Kidney glomerular epithelial cell (primary cell): ENCODE measurements around the gene GCLM.

Source experiments
- DNase-seq: peaks from one replicate; lab custom pipeline; 2025; lab: John Stamatoyannopoulos, UW

Gene GCLM

GRCh38 chr1:93846206-93846991 is 62.8 kb downstream of the GCLM start:
- DNase-seq, result peak; percentile 84

- peak; percentile 85 for DNase-seq
Observed at GRCh38 chr1:93845538-93846205, 63.6 kb downstream of the GCLM start.

- DNase-seq, result peak; percentile 85
Observed at GRCh38 chr1:93844262-93845045, 64.8 kb downstream of the GCLM start.

GRCh38 chr1:93842750-93843500 is 66.3 kb downstream of the GCLM start:
- no peak for DNase-seq

GRCh38 chr1:93841771-93842170 is 67.5 kb downstream of the GCLM start:
- DNase-seq, result no peak

GRCh38 chr1:93840956-93841482 is 68.2 kb downstream of the GCLM start:
- DNase-seq, result no peak

- no peak for DNase-seq
Observed at GRCh38 chr1:93839753-93840152, 69.5 kb downstream of the GCLM start.

GRCh38 chr1:93839307-93839706 is 69.9 kb downstream of the GCLM start:
- no peak for DNase-seq

GRCh38 chr1:93837961-93838360 is 71.3 kb downstream of the GCLM start:
- no peak for DNase-seq
